HG03432 (cell line): ENCODE measurements around the gene GABRA4.

Source experiments
- ATAC-seq: cut with Tn5 transposase; IDR thresholded peaks from one replicate; pipeline ENCODE4 v1.9.1; 2021; ENCODE audit warnings: mild to moderate bottlenecking, moderate library complexity; ENCODE audit not compliant: unreplicated experiment

The GABRA4 gene

DNA sequence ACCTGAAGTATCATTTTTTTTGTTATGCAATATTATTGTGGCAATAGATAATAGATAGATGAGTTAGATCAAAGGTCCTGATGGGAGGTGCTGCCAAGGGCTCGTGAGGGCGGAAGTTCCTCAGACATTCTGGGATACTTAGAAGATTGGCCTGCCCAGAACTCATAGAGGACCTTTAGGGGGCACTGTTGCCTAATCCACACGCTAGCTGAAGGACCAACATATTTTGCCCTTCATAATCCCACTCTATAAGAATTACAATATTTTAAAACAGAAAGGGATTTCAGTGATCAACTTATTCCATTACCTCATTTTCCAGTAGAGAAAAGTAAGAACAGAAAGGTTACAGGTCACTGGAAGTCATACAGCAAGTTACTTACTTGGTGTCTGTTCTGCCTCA is 61.4 kb downstream of the GABRA4 start:
- ATAC-seq: peak; percentile 79

DNA sequence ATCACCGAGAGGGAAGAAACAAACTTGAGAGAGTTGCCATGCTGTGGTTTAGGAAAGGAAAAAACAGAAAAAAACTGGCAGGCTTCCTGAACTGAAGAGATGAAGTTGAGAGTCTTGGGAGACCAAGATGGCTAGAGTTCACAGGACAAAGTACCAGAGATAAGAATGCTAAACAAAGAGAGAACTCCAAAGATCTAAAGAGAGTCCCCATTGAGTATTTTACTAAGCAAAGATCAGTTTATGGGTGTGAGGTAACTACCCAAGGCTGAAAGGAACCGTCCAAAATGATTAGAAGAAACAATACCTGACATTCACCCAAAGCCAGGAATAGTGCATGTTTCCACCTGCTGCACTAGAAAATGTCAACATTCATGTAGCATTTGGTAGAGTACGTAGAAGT is 62.5 kb downstream of the GABRA4 start:
- ATAC-seq: no peak

DNA sequence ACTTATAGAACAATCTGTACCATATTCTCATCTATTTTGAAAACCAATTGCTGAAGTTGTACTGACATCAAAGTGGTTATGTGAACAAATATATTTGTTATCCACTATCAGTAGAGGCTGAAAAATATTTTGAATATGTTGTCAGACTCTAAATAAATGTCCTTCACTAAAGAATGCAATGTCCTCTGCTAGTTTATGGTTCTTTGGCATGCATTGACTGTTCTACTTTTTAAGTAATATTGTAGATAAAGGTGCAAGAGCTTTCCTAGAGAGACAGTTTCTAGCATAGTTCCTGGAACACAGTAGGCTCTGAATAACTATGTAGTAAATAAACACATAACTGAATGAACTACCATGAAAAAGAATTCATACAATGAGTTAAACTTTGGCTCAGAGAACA is 66.2 kb downstream of the GABRA4 start:
- no peak for ATAC-seq

DNA sequence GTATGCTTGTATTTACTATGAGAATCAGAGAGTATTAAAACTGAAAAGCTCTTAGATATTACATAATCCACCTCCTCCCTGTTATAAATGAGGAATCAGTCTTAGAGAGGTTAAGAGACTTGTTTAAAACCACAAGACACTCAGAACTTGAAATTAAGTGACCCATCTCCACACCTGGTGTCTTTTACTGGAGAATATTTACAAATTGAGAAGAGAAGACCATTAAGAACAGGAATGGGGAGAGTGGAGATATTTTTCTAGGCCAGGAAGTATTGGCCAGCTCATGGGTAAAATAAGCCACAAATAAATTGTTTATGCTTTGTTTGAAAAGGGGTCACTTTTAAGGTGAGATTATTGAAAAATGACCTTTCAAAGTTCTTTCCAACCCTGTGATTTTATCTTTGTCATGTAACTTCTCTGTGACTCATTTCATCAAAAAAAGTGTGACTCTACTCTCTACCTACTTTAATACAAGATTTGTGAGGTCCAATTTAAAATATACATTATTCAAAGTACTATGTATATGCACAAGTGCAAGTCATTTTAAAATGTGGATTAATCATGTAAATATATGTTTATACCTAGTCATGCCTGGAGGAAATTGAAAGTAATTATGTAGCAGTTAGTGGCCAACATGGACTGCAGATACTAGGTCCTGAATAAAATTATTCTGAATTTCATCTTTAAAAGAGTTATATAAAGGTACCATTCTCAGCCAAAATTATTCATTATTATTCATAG is 68.4 kb downstream of the GABRA4 start:
- ATAC-seq: no peak

DNA sequence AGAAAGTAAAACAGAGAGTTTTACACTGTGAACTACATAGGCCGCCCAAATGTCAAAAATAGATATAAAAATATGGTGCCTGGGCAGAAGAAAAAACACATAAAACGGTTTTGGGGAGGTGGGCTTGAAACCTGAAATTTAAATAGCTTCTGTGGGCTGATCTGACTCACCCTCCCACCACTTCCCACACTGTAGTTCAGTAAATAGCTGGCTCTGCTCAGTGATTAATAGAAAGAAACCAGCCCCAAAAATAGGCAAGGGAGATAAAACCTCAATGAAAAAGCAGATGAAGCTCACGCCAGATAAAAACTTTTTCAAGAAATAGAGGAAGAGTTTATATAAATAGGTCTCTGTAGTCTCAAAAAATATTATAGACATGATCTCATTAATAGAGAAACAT is 71.2 kb downstream of the GABRA4 start:
- ATAC-seq: no peak

DNA sequence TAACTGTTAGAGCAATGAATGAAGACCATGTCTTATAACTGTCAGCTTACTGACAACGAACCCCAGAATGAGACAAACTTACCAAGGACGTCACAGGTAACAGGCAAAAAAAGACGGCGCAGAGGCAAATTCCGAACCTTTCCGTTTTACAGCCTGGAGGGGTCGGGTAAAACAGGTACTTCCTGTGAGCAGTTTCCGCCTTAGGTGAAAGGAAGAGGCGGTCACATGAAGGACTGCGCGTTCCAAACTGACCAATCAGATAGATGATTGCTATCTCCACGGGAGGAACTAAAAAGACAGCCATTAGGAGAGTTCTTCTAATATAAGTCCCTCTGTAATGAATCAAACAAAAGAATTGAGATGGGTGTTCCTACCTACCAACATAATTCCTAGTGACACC is 84.3 kb downstream of the GABRA4 start, which contains the start of gene COX7B2:
TSS of gene COX7B2 (minus strand) at position 168 of the 400 bp plus-strand sequence. CDS start 174,053 bp downstream, outside the sequence.
- no peak for ATAC-seq

DNA sequence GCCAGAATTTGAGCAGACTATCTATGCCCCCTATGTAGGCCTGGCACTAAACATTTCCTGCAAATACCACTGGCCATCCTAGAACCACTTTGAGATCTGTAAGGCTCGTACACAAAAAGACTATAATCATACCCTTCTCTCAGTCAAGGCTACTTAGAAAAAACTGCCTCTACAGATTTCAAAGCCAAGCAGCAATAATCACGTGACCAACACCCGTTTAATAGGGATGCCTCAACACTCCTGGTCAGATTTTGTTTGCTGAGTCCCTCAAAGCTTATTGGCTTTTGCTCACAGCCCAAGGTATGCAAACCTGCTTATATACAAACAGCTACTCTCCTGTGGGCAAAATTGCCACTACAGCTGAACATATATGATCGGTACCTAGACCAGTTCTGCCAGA is 85.2 kb downstream of the GABRA4 start:
- ATAC-seq: no peak

DNA sequence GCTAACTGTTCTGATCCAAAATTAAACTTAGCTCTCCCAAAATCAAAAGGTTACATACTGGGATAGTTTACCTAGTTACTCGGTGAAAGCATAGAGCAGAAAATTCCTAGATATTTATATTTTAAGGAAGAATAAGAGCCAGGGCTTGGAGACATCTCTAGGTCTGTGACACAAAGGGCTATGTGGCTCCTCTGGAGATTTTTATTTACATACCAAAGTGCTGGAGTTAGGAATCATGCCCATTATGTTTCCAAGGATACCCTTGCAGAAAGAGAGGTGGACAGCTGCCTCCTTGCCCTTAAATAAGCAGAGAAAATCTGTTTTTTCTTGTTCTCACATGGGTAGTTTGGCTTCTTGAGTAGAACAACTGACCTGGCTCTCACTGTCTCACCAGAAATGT is 93.3 kb downstream of the GABRA4 start:
- ATAC-seq: no peak

DNA sequence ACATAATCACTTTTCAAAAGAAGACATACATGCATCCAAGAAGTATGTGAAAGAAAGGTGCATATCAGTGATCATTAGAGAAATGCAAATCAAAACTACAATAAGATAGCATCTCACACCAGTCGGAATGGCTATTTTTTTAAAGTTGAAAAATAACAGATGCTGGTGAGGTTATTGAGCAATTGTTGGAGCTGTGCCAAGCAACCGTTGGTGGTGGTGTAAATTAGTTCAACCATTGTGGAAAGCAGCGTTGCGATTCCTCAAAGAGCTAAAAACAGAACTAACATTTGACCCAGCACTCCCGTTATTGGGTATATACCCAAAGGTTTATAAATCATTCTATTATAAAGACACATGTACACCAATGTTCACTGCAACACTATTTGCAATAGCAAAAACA is 98.6 kb downstream of the GABRA4 start:
- ATAC-seq: no peak

DNA sequence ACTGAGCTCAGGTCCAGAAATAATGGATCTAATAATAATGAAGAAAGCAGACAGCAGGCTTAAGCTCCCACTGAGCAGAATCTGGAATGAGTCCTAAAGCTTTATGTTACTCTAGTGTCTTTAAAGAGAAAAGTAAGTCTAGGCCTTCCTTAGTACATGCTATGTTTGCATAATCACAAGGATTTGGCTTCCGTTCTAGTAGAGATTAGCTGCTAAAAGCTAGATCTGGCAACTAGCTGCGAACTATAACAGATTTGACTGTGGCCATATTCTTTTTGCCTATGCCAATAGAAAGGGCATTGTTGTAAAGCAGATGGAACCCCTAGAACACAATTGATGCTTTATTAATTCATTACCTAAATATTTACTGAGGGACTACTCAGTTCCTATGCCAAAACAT is 103.3 kb downstream of the GABRA4 start:
- ATAC-seq: no peak

DNA sequence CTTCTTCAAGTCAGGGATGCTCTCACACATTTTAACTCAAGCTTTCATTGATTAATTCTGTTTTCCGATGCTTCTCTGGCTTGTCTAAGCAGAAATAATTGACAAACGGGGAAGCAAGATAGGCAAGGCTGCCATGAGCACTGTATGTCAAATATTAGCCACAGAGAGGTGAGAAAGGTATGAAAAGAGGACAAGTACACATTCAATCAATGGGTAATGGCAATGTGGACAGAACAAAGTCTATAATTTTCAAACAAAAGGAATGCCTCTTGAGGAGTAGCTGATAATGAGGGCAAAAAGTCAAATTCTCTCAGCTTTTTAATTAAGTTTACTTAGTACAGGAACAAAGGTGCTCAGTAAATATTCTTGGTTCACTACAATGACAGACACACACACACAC is 104.0 kb downstream of the GABRA4 start:
- no peak for ATAC-seq

DNA sequence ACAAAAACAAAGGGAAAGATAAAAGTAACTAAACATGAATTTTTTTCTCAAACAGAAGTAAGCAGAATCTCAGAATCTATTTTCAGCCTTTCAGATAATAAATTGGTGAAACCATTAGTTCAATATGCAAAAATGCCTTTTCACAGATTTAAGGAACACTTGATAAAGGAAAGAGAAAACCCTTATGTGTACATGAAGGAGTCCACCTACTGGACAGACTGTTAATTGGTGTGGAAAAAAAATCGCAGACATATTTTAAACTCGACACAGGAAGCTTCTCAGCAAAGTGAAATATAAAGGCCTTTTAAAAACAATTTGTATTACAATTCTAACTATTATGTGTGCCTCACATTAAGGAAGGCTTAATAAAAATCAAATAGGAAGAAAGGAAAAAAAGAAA is 106.7 kb downstream of the GABRA4 start:
- ATAC-seq: no peak

DNA sequence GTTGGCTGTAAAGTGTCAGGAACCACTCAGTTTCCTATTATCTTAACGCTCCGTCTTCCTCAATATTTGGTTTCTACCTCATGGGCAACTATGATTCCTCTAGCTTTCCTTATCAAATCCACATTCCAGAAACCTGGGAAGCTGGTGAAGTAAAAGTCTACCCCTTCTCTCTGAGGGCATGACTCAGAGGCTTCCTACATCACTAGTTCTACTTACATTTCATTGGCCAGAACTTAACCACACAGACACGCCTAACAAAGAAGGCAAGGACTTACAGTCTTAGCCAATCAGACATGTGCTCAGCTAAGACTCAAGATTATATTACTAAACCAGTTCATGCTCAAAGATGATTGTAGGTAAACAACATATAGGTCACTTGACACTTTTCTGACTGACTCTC is 114.7 kb downstream of the GABRA4 start:
- no peak for ATAC-seq

DNA sequence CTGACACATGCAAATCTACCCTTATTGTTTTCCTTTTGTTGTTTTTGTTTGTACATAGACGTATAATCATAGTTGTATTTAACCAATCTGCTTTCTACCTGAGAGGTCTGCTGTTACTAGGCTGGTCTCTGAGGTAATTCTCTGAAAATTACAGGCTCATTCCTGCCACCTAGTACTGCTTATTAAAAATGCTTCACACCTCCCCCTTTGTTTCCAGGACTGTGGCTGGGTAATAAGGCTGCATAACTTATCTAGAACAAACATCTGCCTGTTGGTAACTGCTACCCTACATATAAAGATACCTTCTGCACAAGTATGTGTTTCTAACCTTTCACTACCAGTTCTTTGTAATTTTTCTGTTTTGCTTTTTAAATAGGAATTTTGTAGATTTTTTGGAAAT is 118.6 kb downstream of the GABRA4 start:
- ATAC-seq: no peak

DNA sequence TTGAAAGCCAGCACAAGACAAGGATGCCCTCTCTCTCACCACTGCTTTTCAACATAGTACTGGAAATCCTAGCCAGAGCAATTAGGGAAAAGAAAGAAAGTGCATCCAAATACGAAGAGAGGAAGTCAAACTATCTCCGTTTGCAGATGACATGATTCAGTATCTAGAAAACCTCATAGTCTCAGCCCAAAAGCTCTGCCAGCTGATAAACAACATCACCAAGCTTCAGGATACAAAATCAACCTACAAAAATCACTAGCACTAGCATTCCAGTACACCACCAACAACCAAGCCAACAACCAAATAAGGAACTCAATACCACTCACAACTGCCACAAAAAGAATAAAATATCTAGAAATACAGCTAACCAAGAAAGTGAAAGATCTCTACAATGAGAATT is 123.0 kb downstream of the GABRA4 start:
- no peak for ATAC-seq
